HepG2 (cell line): ENCODE data around the gene DOCK4. TPM values are rescaled to one million over a fixed set of nuclear protein-coding genes. Genes with fewer than 3 reads are reported as not detected.

Experiments used
- ADNP ChIP-seq: sonication (generic); formaldehyde crosslinking; IDR thresholded peaks from 2 replicates; pipeline ENCODE4 v1.4.0; 2020; ENCODE audit warnings: missing genetic modification reagents
- ETV5 ChIP-seq: IDR thresholded peaks from 2 replicates; pipeline ENCODE4 v1.6.1; 2018; ENCODE audit warnings: missing biosample characterization, missing genetic modification reagents, inconsistent platforms, borderline replicate concordance
- KDM4B ChIP-seq: sonication (generic); formaldehyde crosslinking; IDR thresholded peaks from 2 replicates; pipeline ENCODE4 v1.4.0; 2020; ENCODE audit warnings: missing genetic modification reagents
- KDM5B ChIP-seq: sonication (generic); formaldehyde crosslinking; IDR thresholded peaks from 2 replicates; pipeline ENCODE4 v1.4.0; 2020; ENCODE audit warnings: missing genetic modification reagents, mild to moderate bottlenecking, borderline replicate concordance
- POLR2AphosphoS5 ChIP-seq: IDR thresholded peaks from 2 replicates; pipeline ENCODE4 v1.6.1; 2012; ENCODE audit warnings: low read depth, low read length
- SIX1 ChIP-seq: sonication (generic); formaldehyde crosslinking; IDR thresholded peaks from 2 replicates; pipeline ENCODE4 v1.4.0; 2020; ENCODE audit warnings: missing genetic modification reagents, borderline replicate concordance
- SPEN ChIP-seq: sonication (generic); formaldehyde crosslinking; IDR thresholded peaks from 2 replicates; pipeline ENCODE4 v1.5.1; 2020; ENCODE audit warnings: low read depth, mild to moderate bottlenecking, missing genetic modification reagents
- THAP9 ChIP-seq: sonication (generic); formaldehyde crosslinking; IDR thresholded peaks from 2 replicates; pipeline ENCODE4; 2020; ENCODE audit warnings: missing genetic modification reagents, mild to moderate bottlenecking, borderline replicate concordance
- YEATS4 ChIP-seq: sonication (generic); formaldehyde crosslinking; IDR thresholded peaks from 2 replicates; pipeline ENCODE4 v1.4.0; 2020; ENCODE audit warnings: missing genetic modification reagents, borderline replicate concordance
- ZFYVE20 ChIP-seq: sonication (generic); formaldehyde crosslinking; IDR thresholded peaks from 2 replicates; pipeline ENCODE4 v1.8.0; 2023; ENCODE audit warnings: low read depth, mild to moderate bottlenecking, moderate library complexity, missing genetic modification reagents, borderline replicate concordance
- ZNF205 ChIP-seq: IDR thresholded peaks from 2 replicates; pipeline ENCODE4 v1.6.1; 2018; ENCODE audit warnings: missing biosample characterization, missing genetic modification reagents
- ZNF253 ChIP-seq: sonication (generic); formaldehyde crosslinking; IDR thresholded peaks from 2 replicates; pipeline ENCODE4 v1.8.0; 2022; ENCODE audit warnings: mild to moderate bottlenecking, missing genetic modification reagents, borderline replicate concordance
- ZNF280D ChIP-seq: sonication (generic); formaldehyde crosslinking; IDR thresholded peaks from 2 replicates; pipeline ENCODE4 v1.5.1; 2020; ENCODE audit warnings: mild to moderate bottlenecking, missing genetic modification reagents
- ZNF432 ChIP-seq: sonication (generic); formaldehyde crosslinking; IDR thresholded peaks from 2 replicates; pipeline ENCODE4 v1.5.0; 2020; ENCODE audit warnings: missing genetic modification reagents, mild to moderate bottlenecking, borderline replicate concordance
- ZNF687 ChIP-seq: sonication (generic); formaldehyde crosslinking; IDR thresholded peaks from 2 replicates; pipeline ENCODE4 v1.5.1; 2020; ENCODE audit warnings: mild to moderate bottlenecking, missing genetic modification reagents, moderate library complexity
- ZNF773 ChIP-seq: sonication (generic); formaldehyde crosslinking; IDR thresholded peaks from 2 replicates; pipeline ENCODE4 v1.4.0; 2020; ENCODE audit warnings: missing genetic modification reagents, borderline replicate concordance
- ZNF777 ChIP-seq: sonication (generic); formaldehyde crosslinking; IDR thresholded peaks from 2 replicates; pipeline ENCODE4 v1.4.0; 2020; ENCODE audit warnings: missing genetic modification reagents
- polyA plus RNA-seq, 8 experiments: library from polyadenylated mRNA; depleted of rRNA in 3 of 8; stranded (reverse) in 7 of 8; unstranded in 1 of 8; fragments of >200 nt; fragmentation: Illumina TruSeq in 4 of 8; extraction: Trizol in 4 of 8; gene quantifications; 2 replicates each; pipeline versions ENCODE4 v1.2.1 to v1.2.3, GENCODE V29; 2011 to 2016; ENCODE audit warnings: low read depth in 4 of 8, missing spikeins in 1 of 8, mixed read lengths in 1 of 8; ENCODE audit not compliant: insufficient read depth in 1 of 8
- total RNA-seq, 5 experiments: library from RNA; depleted of rRNA; stranded (reverse); fragments of >200 nt; fragmentation: Illumina TruSeq; extraction: Trizol; gene quantifications; 2 replicates each; pipeline ENCODE4 v1.2.3, GENCODE V29; 2016; ENCODE audit warnings: low read depth in 1 of 5

DOCK4 gene
- total and polyA plus RNA-seq, 2 of the 13 experiments (the other 11 are each of a cell fraction or from before 2014, with no cell fraction given) = 13.5 to 17.4 TPM

- peak; percentile 62; the same call in 1 of the 2 replicates for TF ChIP-seq SPEN
- peak; percentile 46 for TF ChIP-seq POLR2AphosphoS5
- TF ChIP-seq ZNF205 (CRISPR knock-in tag) = no peak
- TF ChIP-seq ZNF253 = no peak
- TF ChIP-seq ZNF773 = no peak
- TF ChIP-seq KDM5B (CRISPR knock-in tag) = no peak
- TF ChIP-seq YEATS4 (CRISPR knock-in tag) = peak; percentile 73
- peak; percentile 10; the same call in 1 of the 2 replicates for TF ChIP-seq KDM4B (CRISPR knock-in tag)
- TF ChIP-seq ZNF432 (CRISPR knock-in tag) = no peak
- TF ChIP-seq SIX1 = 0 out of 2 replicates have a peak, but pooled peaks have one; percentile 12
- peak; percentile 78 for TF ChIP-seq ZNF687
- no peak for TF ChIP-seq ZFYVE20 (CRISPR knock-in tag)
- peak; percentile 89 for TF ChIP-seq ETV5 (CRISPR knock-in tag)
- no peak for TF ChIP-seq ZNF777 (CRISPR knock-in tag)
- TF ChIP-seq THAP9 = peak; percentile 38; the same call in 1 of the 2 replicates
- TF ChIP-seq ZNF280D (CRISPR knock-in tag) = peak; percentile 38
- no peak for TF ChIP-seq ADNP (CRISPR knock-in tag)
Measured at GRCh38 chr7:112206238-112206990, at the start of gene DOCK4, which contains the start of gene ZNF277 (continued).
